H1 (cell line): ENCODE results near the gene CDC42SE1. TPM values are rescaled to one million over a fixed set of nuclear protein-coding genes. Genes with fewer than 3 reads are reported as not detected.

Experiments used
- CTCF ChIA-PET: fragments of 300-600 bp; sonication (Branson Sonifier 250); formaldehyde crosslinking; loops from one replicate; lab custom pipeline; 2021; ENCODE audit not compliant: partially characterized antibody; lab: Charles Lee
- POLR2A ChIA-PET: fragments of 300-600 bp; sonication (Branson Sonifier 250); formaldehyde crosslinking; loops from one replicate; lab custom pipeline; 2021; ENCODE audit warnings: inconsistent platforms; ENCODE audit not compliant: partially characterized antibody; lab: Charles Lee
- DNase-seq, 2 experiments: peaks; one replicate each; pipeline versions ENCODE4 v3.0.0 to v3.0.0-alpha.2; 2010 to 2022; ENCODE audit warnings: low spot score in 2 of 2, low read depth in 1 of 2, mixed read lengths in 1 of 2
- FAIRE-seq: peaks from 2 replicates; lab custom pipeline; 2011; peaks lifted over from hg19 to GRCh38; lab: Jason Lieb, UNC
- H2AFZ ChIP-seq: 2 replicates; pipeline ENCODE4 v1.8.1; 2012; ENCODE audit warnings: low read length, inconsistent platforms
- H2AK5ac ChIP-seq: 2 replicates; pipeline ENCODE4 v1.6.1; 2013; ENCODE audit warnings: low read depth, low read length
- H2BK120ac ChIP-seq: replicated peaks from 2 replicates; pipeline ENCODE3; 2013; ENCODE audit warnings: low read depth, low read length, inconsistent platforms
- H2BK12ac ChIP-seq: 2 replicates; pipeline ENCODE4 v1.6.1; 2013; ENCODE audit warnings: low read depth, low read length
- H2BK15ac ChIP-seq: 2 replicates; pipeline ENCODE4 v1.6.1; 2013; ENCODE audit warnings: low read length
- H2BK20ac ChIP-seq: 2 replicates; pipeline ENCODE4 v1.6.1; 2013; ENCODE audit warnings: low read length
- H2BK5ac ChIP-seq: 2 replicates; pipeline ENCODE4 v1.6.1; 2013; ENCODE audit warnings: low read depth, low read length
- H3K14ac ChIP-seq: 2 replicates; pipeline ENCODE4 v1.6.1; 2013; ENCODE audit warnings: inconsistent platforms; ENCODE audit not compliant: insufficient read length
- H3K18ac ChIP-seq: 2 replicates; pipeline ENCODE4 v1.6.1; 2013; ENCODE audit warnings: low read length; ENCODE audit errors: extremely low read depth
- H3K23ac ChIP-seq: 2 replicates; pipeline ENCODE4 v1.6.1; 2013; ENCODE audit warnings: inconsistent platforms; ENCODE audit not compliant: insufficient read length
- H3K23me2 ChIP-seq: 2 replicates; pipeline ENCODE4 v1.6.1; 2013; ENCODE audit warnings: low read depth, low read length
- H3K27ac ChIP-seq: 2 replicates; pipeline ENCODE4 v1.6.1; 2011; ENCODE audit warnings: low read depth, low read length, inconsistent platforms
- H3K27me3 ChIP-seq, 4 experiments: replicated peaks in 1 of 4; 1 replicate in 1 of 4; 2 replicates in 3 of 4; pipeline versions ENCODE4 v1.6.1 to v1.8.1; 2011 to 2013; ENCODE audit warnings: low read length in 3 of 4, mild to moderate bottlenecking in 3 of 4, inconsistent platforms in 2 of 4, mixed read lengths in 2 of 4, moderate library complexity in 1 of 4; ENCODE audit not compliant: control insufficient read depth in 3 of 4, insufficient read depth in 3 of 4; ENCODE audit errors: extremely low read depth in 1 of 4
- H3K36me3 ChIP-seq, 4 experiments: 2 replicates each; pipeline versions ENCODE4 v1.6.1 to v1.8.1; 2011 to 2013; ENCODE audit warnings: mild to moderate bottlenecking in 4 of 4, low read length in 3 of 4, moderate library complexity in 2 of 4, control low read depth in 1 of 4, inconsistent platforms in 1 of 4; ENCODE audit not compliant: insufficient read depth in 4 of 4, control insufficient read depth in 2 of 4
- H3K4ac ChIP-seq: replicated peaks from 2 replicates; pipeline ENCODE3; 2013; ENCODE audit warnings: low read length, low read depth, mixed read lengths, inconsistent platforms; ENCODE audit not compliant: insufficient read length
- H3K4me1 ChIP-seq, 4 experiments: replicated peaks in 1 of 4; 1 replicate in 1 of 4; 2 replicates in 3 of 4; pipeline versions ENCODE4 v1.6.1 to v1.8.1; 2011 to 2013; ENCODE audit warnings: low read length in 3 of 4, inconsistent platforms in 2 of 4, mixed read lengths in 1 of 4; ENCODE audit not compliant: insufficient read depth in 4 of 4, control insufficient read depth in 3 of 4
- H3K4me2 ChIP-seq, 2 experiments: 2 replicates each; pipeline versions ENCODE4 v1.6.1 to v1.8.1; 2011 to 2013; ENCODE audit warnings: low read depth in 2 of 2, low read length in 2 of 2, control low read depth in 1 of 2, inconsistent platforms in 1 of 2, mild to moderate bottlenecking in 1 of 2; ENCODE audit not compliant: insufficient read depth in 1 of 2
- H3K4me3 ChIP-seq, 4 experiments: fragments of 200-600, 300-600 bp in 1 of 4; sonication (generic), shearing (Covaris generic), sonication (Bioruptor Twin) in 1 of 4; 2 replicates each; pipeline versions ENCODE4 v1.5.1 to v1.8.1; 2011 to 2016; ENCODE audit warnings: low read length in 4 of 4, low read depth in 3 of 4, control low read depth in 2 of 4, inconsistent platforms in 2 of 4, mild to moderate bottlenecking in 2 of 4, mixed read lengths in 1 of 4, moderate library complexity in 1 of 4; ENCODE audit not compliant: insufficient read depth in 2 of 4; ENCODE audit errors: extremely low read depth in 1 of 4
- H3K56ac ChIP-seq: replicated peaks from 2 replicates; pipeline ENCODE3; 2013; ENCODE audit warnings: low read depth, mild to moderate bottlenecking, mixed read lengths, low read length, inconsistent platforms; ENCODE audit not compliant: insufficient read length
- H3K79me1 ChIP-seq: 2 replicates; pipeline ENCODE4 v1.6.1; 2013; ENCODE audit warnings: low read depth, low read length, control low read depth
- H3K79me2 ChIP-seq, 2 experiments: 2 replicates each; pipeline versions ENCODE4 v1.6.1 to v1.8.1; 2012 to 2013; ENCODE audit warnings: low read length in 2 of 2, mild to moderate bottlenecking in 2 of 2, inconsistent platforms in 1 of 2; ENCODE audit not compliant: insufficient read depth in 2 of 2, control insufficient read depth in 1 of 2
- H3K9ac ChIP-seq, 4 experiments: replicated peaks in 1 of 4; 1 replicate in 1 of 4; 2 replicates in 3 of 4; pipeline versions ENCODE4 v1.6.1 to v1.8.1; 2011 to 2013; ENCODE audit warnings: low read depth in 3 of 4, low read length in 3 of 4, control low read depth in 2 of 4, mild to moderate bottlenecking in 2 of 4, moderate library complexity in 2 of 4, inconsistent platforms in 1 of 4; ENCODE audit errors: extremely low read depth in 1 of 4
- H3K9me3 ChIP-seq, 2 experiments: 2 replicates each; pipeline versions ENCODE4 v1.6.1 to v1.8.1; 2012 to 2013; ENCODE audit warnings: mild to moderate bottlenecking in 2 of 2, moderate library complexity in 2 of 2, control low read depth in 1 of 2, inconsistent platforms in 1 of 2, low read depth in 1 of 2, low read length in 1 of 2, mixed read lengths in 1 of 2; ENCODE audit not compliant: insufficient read depth in 2 of 2
- H4K20me1 ChIP-seq, 2 experiments: replicated peaks in 1 of 2; 2 replicates each; pipeline versions ENCODE3 to v1.8.1; 2011 to 2013; ENCODE audit warnings: inconsistent platforms in 2 of 2, low read length in 2 of 2, mild to moderate bottlenecking in 1 of 2; ENCODE audit not compliant: insufficient read depth in 2 of 2, control insufficient read depth in 1 of 2
- H4K5ac ChIP-seq: 2 replicates; pipeline ENCODE4 v1.6.1; 2013; ENCODE audit warnings: low read length, low read depth, mixed read lengths, inconsistent platforms; ENCODE audit not compliant: insufficient read length
- H4K8ac ChIP-seq: 2 replicates; pipeline ENCODE4 v1.8.0; 2013; ENCODE audit warnings: mild to moderate bottlenecking, moderate library complexity, low read length, inconsistent platforms; ENCODE audit not compliant: insufficient read depth; ENCODE audit errors: extremely low read depth
- H4K91ac ChIP-seq: replicated peaks from 2 replicates; pipeline ENCODE3; 2013; ENCODE audit warnings: low read length, mixed read lengths, inconsistent platforms; ENCODE audit not compliant: insufficient read length
- BACH1 ChIP-seq: IDR thresholded peaks from 2 replicates; pipeline ENCODE4 v1.6.1; 2012; ENCODE audit warnings: low read length, improper control_type of control experiment
- EZH2 ChIP-seq: fragments of 200-600 bp; sonication (generic); IDR thresholded peaks from 2 replicates; pipeline ENCODE4 v1.7.1; 2012; ENCODE audit warnings: low read depth, mild to moderate bottlenecking, moderate library complexity, low read length, inconsistent platforms; ENCODE audit not compliant: severe bottlenecking
- MAFK ChIP-seq: IDR thresholded peaks from 2 replicates; pipeline ENCODE4 v1.6.1; 2012; ENCODE audit warnings: low read depth, mild to moderate bottlenecking, improper control_type of control experiment, low read length
- SIN3A ChIP-seq, 2 experiments: IDR thresholded peaks in 1 of 2; conservative IDR thresholded peaks in 1 of 2; 2 replicates each; pipeline ENCODE4 v1.6.1; 2011 to 2012; ENCODE audit warnings: low read length in 2 of 2, improper control_type of control experiment in 1 of 2, low read depth in 1 of 2, mild to moderate bottlenecking in 1 of 2
- WGBS, 2 experiments: shearing (Covaris generic) in 1 of 2; methylation state at CpG; one replicate each; pipeline versions ENCODE4 v1.1.6 to v1.1.7; 2013 to 2015; ENCODE audit warnings: low lambda C conversion rate in 2 of 2, mixed read lengths in 2 of 2, inconsistent platforms in 1 of 2, low coverage in 1 of 2, missing lambda C conversion rate in 1 of 2; ENCODE audit not compliant: insufficient replicate concordance in 2 of 2, insufficient coverage in 1 of 2, insufficient read length in 1 of 2; ENCODE audit errors: extremely low coverage in 1 of 2, missing lambda C conversion rate in 1 of 2; 5-methylcytosine and 5-hydroxymethylcytosine counted together
- polyA plus RNA-seq, 7 experiments: library from polyadenylated mRNA; depleted of rRNA in 3 of 7; stranded (reverse) in 5 of 7; unstranded in 2 of 7; fragments of >200 nt in 5 of 7; fragments of 200-250 nt in 2 of 7; gene quantifications; 1 replicate in 5 of 7; 2 replicates in 1 of 7; 4 replicates in 1 of 7; pipeline versions ENCODE4 v1.2.1 to v1.2.3, GENCODE V29; 2011 to 2013; ENCODE audit warnings: missing spikeins in 2 of 7, mixed read lengths in 2 of 7
- total RNA-seq: library from RNA; stranded (reverse); fragmentation: NEBNext Ultra II Directional; extraction: Animal tissue kit (Norgen Biotek cat#: 25700); gene quantifications from 2 replicates; pipeline ENCODE4 v1.2.1, GENCODE V29; 2021

CDC42SE1 gene
- total and polyA plus RNA-seq, 2 of the 8 experiments (the other 6 are each of a cell fraction or from before 2014, with no cell fraction given): 30.5 to 74.1 TPM

DNA sequence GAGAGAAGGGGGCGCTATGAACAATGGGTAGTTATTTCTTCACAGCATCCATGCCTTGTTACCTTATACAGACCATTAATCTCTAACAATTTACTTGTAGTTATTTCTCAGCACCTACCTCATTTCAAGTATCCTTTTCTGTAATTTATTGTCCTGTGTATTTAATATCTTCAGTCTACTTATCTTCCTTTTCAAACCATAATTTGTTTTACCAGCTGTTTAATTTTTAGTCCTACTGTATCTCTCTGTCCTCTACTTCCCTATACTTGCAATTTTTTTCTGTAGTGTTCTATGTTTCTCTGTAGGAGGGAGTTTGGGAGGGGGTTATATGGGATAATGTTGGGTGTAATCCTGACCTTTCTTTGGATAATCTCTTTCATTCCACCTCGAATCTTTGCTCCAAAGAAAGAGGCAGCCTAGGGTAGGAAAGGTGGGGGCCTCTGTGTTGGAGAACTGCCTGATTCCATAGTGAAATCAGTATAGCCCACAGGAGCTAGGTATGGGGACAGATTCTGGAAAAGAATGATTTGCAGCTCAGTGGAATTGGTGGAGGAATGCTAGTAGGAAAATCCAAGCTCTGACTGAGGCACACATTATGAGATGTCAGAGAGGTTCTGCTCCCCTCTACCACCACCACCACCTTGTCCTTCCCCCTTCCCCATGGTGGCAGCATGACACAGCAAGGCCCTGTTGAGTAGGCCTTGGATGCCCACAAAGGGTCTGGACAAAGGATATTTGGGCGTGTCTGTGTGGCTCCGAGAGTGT lies 1.4 kb upstream of the CDC42SE1 start:
- Histone ChIP-seq H3K27ac (peak overlapping the region; percentile 2; the same call in 1 of the 2 replicates), H2AK5ac (no peak overlapping the region), H2BK15ac (no peak overlapping the region), H2AFZ (no peak overlapping the region), H4K91ac (no peak overlapping the region), H3K56ac (no peak overlapping the region), H3K4me1 (peaks cover 4 to 14% (median 8%) of the 10 kb centered on the region in 4 experiments; a peak in 6 of 7 replicates), H3K4ac (no peak overlapping the region), H3K27me3 (no peaks in the 10 kb centered on the region), H2BK120ac (no peak overlapping the region), H4K5ac (peak overlapping the region; percentile 7), H2BK5ac (no peak overlapping the region), H3K79me1 (peaks cover 7% of the 10 kb centered on the region), H4K8ac (no peak overlapping the region), H2BK12ac (no peak overlapping the region), H3K9ac (peak overlapping the region in 3 of 4 experiments; percentile 3 to 51 (median 22); a peak in 2 of 7 replicates), H3K23ac (no peak overlapping the region), H2BK20ac (no peak overlapping the region), H3K18ac (no peak overlapping the region; the same call in 1 of the 2 replicates), H3K9me3 (no peaks in the 10 kb centered on the region), H3K36me3 (peaks cover 2 to 9% (median 7%) of the 10 kb centered on the region in 4 experiments; a peak in 7 of 8 replicates), H3K79me2 (peaks cover 7 to 80% of the 10 kb centered on the region in 2 experiments), H3K4me3 (peak overlapping the region; percentile 80 to 97 (median 89)), H4K20me1 (peaks cover 0 to 8% of the 10 kb centered on the region in 2 experiments)
- CTCF ChIA-PET: interaction anchor here (0.6 to 7.3 kb wide), 12 partner anchors 11 to 115 kb away, joined by 3 to 95 read pairs (median 5); partner anchors contain the start of genes C1orf56, GABPB2, TMOD4 and TNFAIP8L2
- POLR2A ChIA-PET: interaction anchor here (0.9 to 9.1 kb wide), 5 partner anchors 10 to 54 kb away, joined by 3 to 107 read pairs (median 12); partner anchors contain the start of genes C1orf56, GABPB2 and MINDY1
- FAIRE-seq (no peak), DNase-seq (no peak)
- WGBS, 2 experiments: 30% methylated on average over 4 of the region's 4 CpGs; no CpG with 5 or more reads in 1 of the 2 experiments
- no peak for TF ChIP-seq EZH2
- peak; percentile 66; the same call in 1 of the 2 replicates for TF ChIP-seq BACH1
- peak; percentile 52; the same call in 1 of the 2 replicates for TF ChIP-seq MAFK
- TF ChIP-seq SIN3A (conservative IDR thresholded peaks at IDR 0.05 in 1 of 2, IDR thresholded peaks at IDR 0.05 in 1 of 2; ENCODE audit: low read depth in 1 of 2, low read length in 2 of 2): 0 out of 4 replicates have a peak, but pooled peaks of 1 of the 2 experiments have one; percentile 19
- TF ChIP-seq, all 59 proteins: peak for 3
- Histone ChIP-seq H3K14ac (no peak overlapping the region), H3K4me2 (peak overlapping the region; percentile 81 to 96), H3K23me2 (peaks cover 13% of the 10 kb centered on the region; the same call in 1 of the 2 replicates)
